SK-MEL-5 (cell line): Measurements from ENCODE around the gene ATP6AP1. TPM values are rescaled to one million over a fixed set of nuclear protein-coding genes. Genes with fewer than 3 reads are reported as not detected.
"Not testable (repeated sequence)": the region's sequence is repeated elsewhere in the genome, so short reads cannot be mapped to it uniquely, and the experiment has no call there.

Experiments
- DNase-seq: peaks from one replicate; pipeline ENCODE4 v3.0.0-alpha.2; 2016; ENCODE audit warnings: low read depth, low spot score
- in situ Hi-C: cut with HindIII; loops from 2 replicates; pipeline ENCODE4 v1.10.0; 2016; ENCODE audit warnings: low sequenced_read_pairs, high pct_unique_total_duplicates, low pct_unique_long_range_greater_than_20kb
- polyA plus RNA-seq, 2 experiments: library from polyadenylated mRNA; depleted of rRNA; stranded (reverse); fragments of >200 nt; gene quantifications; 2 replicates each; pipeline ENCODE4 v1.2.3, GENCODE V29; 2015
- total RNA-seq: library from RNA; depleted of rRNA; stranded (reverse); fragments of >200 nt; shearing (Covaris generic); gene quantifications from 2 replicates; pipeline ENCODE4 v1.2.3, GENCODE V29; 2014; rRNA removed

Gene ATP6AP1, protein sequence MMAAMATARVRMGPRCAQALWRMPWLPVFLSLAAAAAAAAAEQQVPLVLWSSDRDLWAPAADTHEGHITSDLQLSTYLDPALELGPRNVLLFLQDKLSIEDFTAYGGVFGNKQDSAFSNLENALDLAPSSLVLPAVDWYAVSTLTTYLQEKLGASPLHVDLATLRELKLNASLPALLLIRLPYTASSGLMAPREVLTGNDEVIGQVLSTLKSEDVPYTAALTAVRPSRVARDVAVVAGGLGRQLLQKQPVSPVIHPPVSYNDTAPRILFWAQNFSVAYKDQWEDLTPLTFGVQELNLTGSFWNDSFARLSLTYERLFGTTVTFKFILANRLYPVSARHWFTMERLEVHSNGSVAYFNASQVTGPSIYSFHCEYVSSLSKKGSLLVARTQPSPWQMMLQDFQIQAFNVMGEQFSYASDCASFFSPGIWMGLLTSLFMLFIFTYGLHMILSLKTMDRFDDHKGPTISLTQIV
- 88.8 and 93.6 TPM in 2 replicates for total RNA-seq
- polyA plus RNA-seq (2015; cell fraction: cytosol; rRNA removed): 375 and 388 TPM in 2 replicates
- 81.8 and 90.0 TPM in 2 replicates for polyA plus RNA-seq (2015; cell fraction: nucleus; rRNA removed)

DNA sequence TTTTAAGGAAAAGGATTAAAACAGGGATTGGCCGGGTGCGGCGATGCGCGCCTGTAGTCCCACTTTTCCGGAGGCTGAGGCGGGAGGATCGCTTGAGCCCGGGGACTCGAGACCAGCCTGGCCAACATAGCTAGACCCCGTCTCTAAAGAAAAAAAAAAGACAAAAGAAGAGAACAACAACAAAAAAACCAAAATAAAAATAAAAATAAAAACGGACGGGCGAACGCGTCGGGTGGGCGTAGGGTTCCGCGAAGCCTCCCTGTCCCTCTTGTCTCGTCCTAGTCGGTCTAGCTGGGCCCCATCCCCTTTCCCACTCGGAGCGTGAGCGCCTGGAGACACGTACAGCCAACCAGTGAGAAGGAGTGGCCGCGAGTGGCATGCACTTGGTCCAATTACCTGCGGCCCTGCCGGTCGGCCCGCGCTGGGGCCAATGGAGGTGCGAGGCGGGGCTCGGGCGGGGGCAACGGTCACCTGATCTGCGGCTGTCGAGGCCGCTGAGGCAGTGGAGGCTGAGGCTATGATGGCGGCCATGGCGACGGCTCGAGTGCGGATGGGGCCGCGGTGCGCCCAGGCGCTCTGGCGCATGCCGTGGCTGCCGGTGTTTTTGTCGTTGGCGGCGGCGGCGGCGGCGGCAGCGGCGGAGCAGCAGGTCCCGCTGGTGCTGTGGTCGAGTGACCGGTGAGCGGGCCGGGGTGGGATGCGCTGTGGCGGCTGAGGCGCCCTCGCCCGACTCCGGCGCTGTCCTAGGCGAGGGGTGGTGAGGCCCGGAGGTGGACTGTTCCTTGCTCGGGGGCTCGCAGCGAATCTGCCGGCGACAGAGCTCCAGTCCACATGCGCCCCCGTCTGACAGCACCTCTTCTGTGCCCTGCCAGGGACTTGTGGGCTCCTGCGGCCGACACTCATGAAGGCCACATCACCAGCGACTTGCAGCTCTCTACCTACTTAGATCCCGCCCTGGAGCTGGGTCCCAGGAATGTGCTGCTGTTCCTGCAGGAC is at the start of gene ATP6AP1:
Gene ATP6AP1 (plus strand): TSS at position 502 of the 996 bp plus-strand sequence. CDS start 16 bp downstream, at position 518.
- in situ Hi-C loops: no loop called here
- peak; percentile 92 for DNase-seq

DNA sequence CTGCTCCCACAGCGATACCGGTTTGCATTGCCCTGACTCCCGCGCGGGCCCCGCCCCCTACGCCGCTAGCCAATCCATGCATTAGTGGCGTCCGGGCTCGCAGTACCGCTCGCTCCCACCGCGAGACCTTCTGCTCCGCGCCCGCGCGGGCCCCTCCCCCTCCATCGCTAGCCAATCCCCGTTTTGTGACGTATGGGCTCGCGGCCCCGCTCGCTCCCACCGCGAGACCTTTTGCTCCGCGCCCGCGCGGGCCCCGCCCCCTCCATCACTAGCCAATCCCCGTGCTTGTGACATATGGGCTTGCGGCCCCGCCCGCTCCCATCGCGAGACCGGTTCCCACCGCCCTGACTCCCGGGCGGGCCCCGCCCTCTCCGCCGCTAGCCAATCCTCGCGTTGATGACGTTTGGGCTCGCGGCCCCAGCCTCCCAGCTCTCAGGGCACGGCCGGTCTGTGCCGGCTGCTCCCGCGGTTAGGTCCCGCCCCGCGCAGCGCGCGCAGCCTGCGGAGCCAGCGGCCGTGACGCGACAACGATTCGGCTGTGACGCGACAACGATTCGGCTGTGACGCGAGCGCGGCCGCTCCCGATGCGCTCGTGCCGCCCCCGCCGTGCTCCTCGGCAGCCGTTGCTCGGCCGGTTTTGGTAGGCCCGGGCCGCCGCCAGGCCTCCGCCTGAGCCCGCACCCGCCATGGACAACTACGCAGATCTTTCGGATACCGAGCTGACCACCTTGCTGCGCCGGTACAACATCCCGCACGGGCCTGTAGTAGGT is 49.5 kb upstream of the ATP6AP1 start, which contains the start of gene EMD:
Gene EMD (plus strand): TSS at position 497 of the 770 bp plus-strand sequence. CDS start 190 bp downstream, at position 687.
- in situ Hi-C loops: no loop called here
- peak; percentile 96 for DNase-seq

DNA sequence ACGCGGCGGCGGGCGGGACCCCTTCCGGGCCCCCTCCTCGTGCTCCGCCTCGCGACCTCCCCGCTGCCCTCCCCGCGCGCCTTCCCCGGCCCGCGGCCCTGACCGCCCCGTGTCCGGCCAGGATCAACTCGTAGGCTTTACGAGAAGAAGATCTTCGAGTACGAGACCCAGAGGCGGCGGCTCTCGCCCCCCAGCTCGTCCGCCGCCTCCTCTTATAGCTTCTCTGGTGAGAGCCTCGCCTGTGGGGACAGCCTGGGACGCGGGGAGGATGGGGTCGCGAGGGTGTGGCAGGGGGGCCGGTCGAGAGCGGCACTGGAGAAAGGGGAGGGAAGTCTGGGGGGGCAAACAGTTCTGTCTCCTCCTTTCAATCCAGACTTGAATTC is 48.9 kb upstream of the ATP6AP1 start:
- in situ Hi-C loops: no loop called here
- DNase-seq: no peak

DNA sequence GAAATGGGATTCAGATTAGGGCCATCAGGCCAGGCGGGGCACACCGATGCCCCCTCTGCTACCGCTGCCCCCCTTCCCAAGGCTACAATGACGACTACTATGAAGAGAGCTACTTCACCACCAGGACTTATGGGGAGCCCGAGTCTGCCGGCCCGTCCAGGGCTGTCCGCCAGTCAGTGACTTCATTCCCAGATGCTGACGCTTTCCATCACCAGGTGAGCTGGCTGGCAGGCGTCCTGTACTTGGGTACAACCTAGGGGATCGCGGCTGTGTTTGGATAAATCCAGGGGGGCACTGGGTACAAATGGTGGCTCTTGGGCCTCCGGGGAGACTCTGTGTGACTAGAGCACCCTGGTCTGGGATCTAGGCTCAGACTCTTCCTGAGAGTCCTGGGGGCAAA is 48.3 kb upstream of the ATP6AP1 start:
- in situ Hi-C loops: no loop called here
- DNase-seq: no peak

DNA sequence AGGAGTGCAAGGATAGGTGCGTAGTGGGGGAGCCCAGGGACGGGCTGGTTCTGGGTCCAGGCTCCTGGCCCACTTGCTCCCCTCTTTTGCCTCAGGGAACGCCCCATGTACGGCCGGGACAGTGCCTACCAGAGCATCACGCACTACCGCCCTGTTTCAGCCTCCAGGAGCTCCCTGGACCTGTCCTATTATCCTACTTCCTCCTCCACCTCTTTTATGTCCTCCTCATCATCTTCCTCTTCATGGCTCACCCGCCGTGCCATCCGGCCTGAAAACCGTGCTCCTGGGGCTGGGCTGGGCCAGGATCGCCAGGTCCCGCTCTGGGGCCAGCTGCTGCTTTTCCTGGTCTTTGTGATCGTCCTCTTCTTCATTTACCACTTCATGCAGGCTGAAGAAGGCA is 47.7 kb upstream of the ATP6AP1 start:
- DNase-seq: no peak
- in situ Hi-C loops: no loop called here

DNA sequence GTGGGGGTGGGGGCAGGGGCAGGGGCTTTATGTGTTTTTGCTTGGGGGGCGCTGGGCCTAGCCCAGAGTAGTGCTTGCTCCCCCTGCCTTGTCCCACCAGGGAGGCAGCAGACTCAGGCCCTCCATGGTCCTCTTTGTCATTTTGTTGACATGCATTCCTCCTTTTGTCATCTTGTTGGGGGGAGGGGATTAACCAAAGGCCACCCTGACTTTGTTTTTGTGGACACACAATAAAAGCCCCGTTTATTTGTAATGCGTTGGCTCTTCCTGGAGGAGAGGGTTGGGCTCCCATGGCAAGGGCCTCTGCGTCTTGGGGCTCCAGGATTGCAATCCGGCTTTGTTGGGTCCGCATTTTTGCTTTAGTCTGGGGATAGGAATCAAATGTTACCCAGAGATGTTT is 47.2 kb upstream of the ATP6AP1 start:
- in situ Hi-C loops: no loop called here
- no peak for DNase-seq

DNA sequence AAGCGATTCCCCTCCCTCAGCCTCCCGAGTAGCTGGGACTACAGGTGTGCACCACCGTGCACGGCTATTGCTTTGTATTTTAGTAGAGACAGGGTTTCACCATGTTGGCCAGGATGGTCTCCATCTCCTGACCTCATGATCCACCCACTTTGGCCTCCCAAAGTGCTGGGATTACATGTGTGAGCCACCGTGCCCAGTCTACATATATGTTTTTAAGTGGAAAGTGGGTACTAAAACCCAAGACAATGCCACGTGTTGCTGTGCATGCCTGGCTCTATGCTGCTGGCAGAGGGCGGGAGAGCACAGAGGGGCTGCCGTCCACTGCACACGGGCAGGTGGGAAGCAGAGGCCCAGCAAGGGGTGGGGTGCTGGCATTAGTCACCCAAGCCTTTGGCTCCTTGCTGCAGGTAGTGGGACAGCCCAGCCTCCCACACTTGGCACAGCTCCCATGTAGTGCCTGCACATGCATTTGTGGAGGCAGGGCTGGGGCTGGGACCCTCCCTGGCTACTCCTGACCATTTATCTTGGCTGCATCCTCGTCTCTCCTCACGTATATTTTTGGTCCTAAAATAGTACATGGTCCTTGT is 45.9 kb upstream of the ATP6AP1 start:
- DNase-seq: no peak

DNA sequence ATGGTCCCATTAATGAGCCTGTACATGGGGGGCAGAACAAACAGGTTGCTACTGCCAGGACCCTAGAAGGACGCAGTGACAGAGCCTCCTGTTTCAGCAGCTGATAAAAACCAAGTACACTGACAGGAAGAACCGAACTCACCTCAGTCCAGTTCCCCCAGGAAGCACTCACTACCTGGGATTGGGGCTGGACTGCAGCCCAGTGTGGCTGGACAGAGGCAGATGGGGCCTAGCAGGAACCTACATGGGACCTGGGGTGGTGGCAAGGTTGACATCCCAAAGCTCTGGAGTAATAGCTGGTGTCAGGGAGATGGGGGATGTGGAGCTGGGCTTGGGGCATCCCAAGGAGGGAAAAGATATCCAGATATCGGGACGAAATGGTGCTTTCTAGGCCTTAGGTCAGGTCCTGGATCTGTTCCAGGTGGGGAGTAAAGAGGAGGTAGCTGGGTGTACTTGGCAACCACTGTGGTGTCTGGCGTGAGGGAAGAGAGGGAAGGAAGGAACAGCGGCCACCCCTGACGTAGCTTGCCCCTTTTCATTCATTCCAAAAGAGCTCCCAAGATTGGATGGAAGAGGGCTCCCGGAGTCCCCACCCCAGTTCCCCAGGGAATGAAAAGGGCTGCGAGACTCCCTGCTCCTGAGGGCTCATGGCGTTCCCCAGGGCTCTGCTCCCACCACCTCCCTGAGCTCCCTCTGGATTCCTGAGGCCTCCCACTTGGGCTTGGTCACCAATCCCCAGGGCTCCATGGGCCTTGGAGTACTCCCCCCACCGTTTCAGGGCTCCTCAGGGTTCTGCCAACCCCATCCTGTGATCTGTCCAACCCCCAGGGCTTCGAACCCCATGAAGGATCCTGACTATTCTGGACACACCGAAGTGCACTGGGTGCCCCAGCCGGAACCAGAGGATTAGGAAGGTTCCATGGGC is 44.9 kb upstream of the ATP6AP1 start:
- in situ Hi-C loops: no loop called here
- no peak for DNase-seq

More for the DNA sequence above, 45.9 kb upstream of the ATP6AP1 start:
- in situ Hi-C loops: no loop called here

DNA sequence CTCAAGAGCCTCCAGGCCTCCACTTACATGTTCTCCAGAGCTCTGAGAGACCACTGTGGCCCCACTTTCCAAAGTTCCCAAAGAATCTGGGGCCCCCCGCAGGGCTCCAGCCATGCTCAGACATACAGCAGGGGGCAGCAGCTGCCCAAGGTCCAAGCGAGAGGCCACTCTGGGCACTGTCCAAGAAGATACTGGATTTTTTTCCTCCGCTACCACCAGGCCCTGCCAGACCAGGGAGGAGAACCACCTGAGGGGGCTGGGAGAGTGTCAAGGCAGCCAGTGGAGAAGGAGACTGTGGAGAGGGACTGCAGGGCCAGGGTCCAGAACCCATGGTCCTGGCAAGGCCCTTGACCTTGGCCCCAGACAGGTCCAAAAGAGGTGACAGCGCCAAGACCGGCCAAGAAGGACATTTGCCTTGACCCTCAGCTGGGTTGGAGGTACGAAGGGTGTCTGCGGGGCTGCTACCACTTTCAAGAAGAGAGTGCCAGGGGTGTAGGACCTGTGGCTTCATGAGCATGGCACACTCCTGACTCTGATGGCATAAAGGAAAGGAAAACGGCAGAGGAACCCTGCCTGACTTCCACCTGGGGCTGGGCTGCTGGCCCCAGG is 44.1 kb upstream of the ATP6AP1 start:
- in situ Hi-C loops: no loop called here

DNA sequence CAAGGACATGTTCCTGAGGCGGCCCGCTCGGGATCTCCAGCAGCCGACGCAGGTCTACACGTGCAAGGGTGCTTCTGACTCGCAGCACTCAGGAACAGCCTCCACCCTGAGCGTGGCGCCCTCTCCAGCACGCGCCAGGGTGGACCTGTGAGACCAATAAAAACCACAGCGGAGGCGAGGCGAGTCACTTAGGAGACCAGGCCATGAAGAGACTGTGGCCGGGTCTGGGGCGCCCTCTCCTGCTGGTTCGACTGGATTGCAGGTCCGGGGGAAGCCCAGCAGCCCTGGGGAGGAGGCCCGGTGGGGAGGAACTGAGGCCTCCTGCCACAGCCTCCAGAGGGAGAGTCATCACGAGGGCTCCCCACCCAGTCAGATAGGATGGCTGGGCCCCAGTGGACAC is 40.4 kb upstream of the ATP6AP1 start:
- DNase-seq, in situ Hi-C loops: not testable (repeated sequence)

More for the DNA sequence above, 44.1 kb upstream of the ATP6AP1 start:
- DNase-seq: no peak

DNA sequence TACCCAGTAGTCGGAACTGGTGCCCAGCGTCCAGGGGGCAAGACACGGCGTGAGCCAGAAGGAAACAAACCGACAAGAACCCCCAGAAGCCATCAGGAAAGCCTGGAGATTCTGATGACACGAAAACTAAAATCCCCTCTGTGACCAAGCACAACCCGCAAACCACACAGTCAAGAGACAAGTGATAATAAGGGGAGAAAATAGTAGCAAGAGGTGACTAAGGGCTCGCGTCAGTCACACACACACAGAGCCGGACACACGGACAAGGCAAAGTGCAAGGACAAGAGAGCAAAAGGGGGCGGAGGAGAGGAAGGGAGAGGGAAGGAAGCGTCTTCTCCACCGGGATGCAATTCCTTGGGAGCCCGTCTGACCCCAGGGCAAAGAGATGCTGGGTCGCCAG is 39.8 kb upstream of the ATP6AP1 start:
- DNase-seq, in situ Hi-C loops: not testable (repeated sequence)

DNA sequence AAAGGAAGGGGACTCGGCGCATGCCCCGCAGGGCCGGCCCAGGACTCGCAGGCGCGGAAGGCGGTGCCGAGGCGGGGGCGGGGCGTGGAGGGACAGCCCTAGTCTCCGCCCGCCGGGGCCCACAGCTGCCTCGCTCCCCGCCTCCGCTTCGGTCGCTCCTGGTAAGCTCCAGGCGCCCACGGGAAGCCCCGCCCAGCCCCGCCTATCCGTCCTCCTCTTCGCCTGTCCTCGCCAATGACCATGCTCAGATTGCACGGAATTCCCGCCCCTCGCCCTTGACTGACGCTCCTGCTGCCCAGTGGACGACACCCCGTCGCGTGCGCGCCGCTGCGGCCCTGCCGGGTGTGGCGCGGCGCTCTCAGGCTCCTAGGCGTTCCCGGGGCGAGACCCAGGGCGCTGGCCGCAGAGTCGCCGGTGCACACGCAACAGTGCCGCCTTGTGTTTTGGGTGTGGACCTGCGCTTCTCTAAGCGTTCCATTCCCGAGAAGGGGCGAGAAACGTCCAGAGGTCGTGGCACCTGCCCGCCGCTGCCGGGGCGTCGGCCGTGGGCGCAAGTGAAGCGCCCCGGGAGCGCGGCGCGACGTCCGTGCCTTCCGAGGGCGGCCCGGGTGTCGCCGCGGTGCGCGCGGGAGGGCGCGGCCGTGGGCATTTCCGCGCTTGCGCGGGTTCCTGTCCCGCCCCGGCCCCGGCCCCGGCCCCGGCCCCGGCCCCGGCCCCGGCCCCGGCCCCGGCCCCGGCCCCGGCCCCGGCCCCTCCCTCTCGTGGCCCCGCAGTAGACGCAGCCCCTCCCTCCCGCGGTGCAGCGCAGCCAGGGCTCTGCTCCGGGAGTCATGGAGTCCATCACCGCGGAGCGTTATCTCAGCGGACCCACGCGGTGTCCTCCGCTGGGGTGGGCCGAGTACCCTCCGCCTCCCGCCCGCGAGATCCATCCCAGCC is 38.4 kb upstream of the ATP6AP1 start:
- DNase-seq, in situ Hi-C loops: not testable (repeated sequence)

DNA sequence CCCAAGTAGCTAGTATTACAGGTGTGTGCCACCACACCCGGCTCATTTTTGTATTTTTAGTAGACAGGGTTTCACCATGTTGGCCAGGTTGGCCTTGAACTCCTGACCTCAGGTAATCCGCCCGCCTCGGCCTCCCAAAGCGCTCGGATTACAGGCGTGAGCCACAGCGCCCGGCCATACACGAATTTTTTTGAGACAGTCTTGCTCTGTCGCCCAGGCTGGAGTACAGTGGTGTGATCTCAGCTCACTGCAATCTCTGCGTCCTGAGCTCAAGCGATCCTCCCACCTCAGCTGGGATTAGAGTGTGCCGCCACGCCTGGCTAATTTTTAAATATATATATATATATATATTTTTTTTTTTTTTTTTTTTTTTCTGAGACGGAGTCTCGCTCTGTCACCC is 32.1 kb upstream of the ATP6AP1 start:
- in situ Hi-C loops, DNase-seq: not testable (repeated sequence)
